HG02852 (cell line): Measurements from ENCODE around the gene HDAC1.
A peak's percentile ranks its signal among the peaks of the same experiment; 100 is the strongest.

Experiments
- ATAC-seq: cut with Tn5 transposase; IDR thresholded peaks from one replicate; pipeline ENCODE4 v1.9.1; 2021; ENCODE audit warnings: mild to moderate bottlenecking, moderate library complexity; ENCODE audit not compliant: unreplicated experiment

Gene HDAC1

GRCh38 chr1:32321712-32322291, 29.9 kb downstream of the HDAC1 start:
- ATAC-seq: no peak

DNA sequence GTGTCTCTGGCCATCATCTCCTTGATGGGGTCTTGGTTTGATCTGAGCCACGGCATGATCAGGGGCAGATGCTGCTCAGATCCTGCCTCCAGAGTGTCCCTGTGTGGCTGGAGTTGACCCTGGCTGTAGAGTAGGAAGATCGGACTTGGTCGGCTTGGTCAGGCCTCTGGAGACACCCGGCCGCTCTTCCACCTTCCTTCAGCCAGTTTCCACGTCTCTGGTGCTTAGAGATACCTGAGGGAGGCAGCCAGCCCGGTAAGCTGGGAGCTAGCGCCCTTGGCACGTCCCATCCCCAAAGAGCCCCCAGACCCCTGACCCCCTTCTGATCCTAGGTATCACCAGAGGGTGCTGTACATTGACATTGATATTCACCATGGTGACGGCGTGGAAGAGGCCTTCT, 35.3 kb downstream of the HDAC1 start:
- no peak for ATAC-seq

DNA sequence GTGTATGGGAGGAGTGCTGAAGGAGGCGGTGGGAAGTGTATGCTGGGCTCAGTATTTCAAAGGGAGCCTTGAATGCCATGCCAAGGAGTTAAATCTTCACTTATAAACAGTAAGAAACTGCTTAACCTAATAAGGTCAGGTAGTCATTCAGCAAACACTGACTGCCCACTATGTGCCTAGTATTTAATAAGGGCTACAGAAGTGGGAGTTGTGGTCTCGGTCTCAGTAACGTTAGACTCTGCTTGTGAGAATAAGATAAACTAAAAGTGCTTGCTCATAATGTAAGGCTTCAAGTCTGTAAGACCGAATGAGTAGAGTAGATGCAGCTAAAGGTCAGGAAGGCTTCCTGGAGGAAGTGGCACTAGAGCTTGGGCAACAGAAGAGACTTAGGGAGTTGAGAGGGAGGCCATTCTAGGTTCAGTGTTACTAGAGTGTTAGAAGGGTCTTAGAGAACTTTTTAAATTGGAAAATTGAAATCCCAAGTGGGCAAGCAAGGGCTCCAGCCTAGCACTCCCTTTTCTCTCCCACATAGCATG, 38.1 kb downstream of the HDAC1 start:
- no peak for ATAC-seq

DNA sequence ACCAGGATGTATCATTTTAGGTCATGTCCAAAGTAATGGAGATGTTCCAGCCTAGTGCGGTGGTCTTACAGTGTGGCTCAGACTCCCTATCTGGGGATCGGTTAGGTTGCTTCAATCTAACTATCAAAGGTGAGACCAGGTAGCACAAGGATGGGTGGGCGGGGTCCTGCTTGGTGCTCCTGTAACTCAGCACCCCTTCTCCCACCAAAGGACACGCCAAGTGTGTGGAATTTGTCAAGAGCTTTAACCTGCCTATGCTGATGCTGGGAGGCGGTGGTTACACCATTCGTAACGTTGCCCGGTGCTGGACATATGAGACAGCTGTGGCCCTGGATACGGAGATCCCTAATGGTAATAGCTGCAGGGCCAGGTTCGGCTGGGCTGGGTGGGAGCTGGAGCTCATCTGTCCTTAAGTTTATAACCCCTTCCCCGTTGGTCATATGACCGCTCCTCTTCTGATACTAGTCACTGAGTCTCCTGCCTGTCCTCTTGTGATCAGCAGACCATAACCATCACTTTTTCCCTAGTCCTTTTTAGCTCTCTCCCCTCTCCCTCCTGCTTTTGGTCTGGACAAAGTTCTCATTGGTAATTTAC, 38.8 kb downstream of the HDAC1 start:
- ATAC-seq: no peak

DNA sequence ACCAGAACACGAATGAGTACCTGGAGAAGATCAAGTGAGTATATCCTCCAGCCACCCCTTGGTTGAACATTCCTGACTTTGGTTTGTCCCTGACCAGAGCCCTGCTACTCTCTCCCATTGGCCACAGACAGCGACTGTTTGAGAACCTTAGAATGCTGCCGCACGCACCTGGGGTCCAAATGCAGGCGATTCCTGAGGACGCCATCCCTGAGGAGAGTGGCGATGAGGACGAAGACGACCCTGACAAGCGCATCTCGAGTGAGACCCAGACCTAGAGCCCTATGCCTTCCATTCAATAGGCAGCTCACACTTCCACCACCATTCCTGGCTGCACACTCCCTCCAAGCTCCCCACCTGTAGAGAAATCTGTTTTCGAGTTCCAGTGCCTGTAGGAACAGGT, 39.7 kb downstream of the HDAC1 start:
- no peak for ATAC-seq

DNA sequence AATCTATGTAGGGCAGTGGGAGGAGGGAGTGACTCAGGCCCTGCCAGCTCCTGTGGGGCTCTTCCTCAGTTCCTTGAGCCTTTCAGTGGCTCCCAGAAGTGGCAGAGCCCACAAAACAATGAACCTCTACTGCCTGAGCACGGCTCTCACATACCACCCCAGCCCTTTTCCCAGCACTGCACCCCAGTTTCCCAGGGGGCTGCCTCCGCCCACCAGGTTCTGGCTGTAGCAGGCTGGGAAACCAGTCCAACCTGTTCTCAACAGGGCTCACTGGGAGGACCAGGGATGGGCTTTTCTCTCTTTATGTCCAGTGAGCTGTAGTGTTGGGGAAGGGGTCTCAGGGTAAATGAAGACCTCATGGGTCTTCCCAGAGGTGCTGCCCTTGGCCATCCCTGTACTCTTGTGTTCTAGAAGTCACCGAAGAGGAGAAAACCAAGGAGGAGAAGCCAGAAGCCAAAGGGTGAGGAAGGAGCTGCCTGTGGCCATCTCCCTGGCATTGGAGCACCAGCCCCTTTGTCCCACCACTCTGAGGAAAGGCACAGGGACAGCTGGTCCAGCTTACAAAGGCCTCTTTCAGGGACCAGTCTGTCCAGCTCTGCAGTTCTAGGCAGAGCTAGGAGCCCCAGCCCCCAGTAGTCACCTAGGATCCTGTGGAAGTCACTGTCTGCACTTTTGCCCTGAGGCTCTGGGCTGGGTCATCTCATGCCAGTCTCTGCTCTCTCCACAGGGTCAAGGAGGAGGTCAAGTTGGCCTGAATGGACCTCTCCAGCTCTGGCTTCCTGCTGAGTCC, 40.6 kb downstream of the HDAC1 start:
- no peak for ATAC-seq

GRCh38 chr1:32333251-32333963, 41.5 kb downstream of the HDAC1 start:
- ATAC-seq: no peak

GRCh38 chr1:32334274-32334861, 42.5 kb downstream of the HDAC1 start:
- ATAC-seq: no peak

GRCh38 chr1:32334864-32335534, 43.1 kb downstream of the HDAC1 start:
- peak; percentile 15 for ATAC-seq

GRCh38 chr1:32335535-32335789, 43.6 kb downstream of the HDAC1 start:
- peak; percentile 2 for ATAC-seq

DNA sequence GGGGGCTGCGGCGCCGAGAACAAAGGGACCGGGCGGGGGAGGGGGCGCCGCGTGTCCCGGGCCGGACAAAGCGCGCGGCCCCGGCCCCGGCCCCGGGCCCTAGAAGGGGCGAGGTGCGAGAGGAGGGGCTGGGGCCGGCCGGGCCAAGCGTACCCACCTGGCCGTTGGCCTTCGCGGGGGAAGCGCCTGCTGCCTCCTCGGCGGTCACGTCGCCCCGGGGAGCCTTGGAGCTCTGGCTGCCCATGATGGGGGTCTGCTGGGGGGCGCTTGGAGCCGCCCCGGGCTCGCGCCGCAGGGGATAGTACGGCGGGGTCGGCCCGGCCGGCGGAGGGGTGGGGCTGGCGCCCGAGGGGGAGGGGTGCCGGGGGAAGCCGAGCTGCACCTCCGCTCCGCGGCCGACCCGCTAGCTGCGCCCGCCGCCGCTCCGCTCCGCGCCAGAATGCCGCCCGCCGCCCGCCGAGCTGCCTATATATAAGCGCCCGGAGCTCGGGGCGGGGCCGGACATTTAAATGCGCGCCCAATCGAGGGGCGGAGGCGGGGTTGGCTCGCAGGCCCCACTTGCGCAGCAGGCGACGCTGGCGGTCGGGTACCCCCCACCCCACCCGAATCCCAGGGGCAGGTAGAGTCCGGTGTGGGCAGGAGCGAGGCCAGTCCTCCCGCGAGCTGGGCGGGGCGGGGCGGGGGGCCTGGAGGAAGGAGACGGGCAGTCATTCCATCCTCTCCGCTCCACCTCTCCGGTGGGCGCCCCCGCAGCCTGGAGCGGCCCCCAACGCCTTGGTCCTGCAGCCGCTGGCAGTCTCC, 44.1 kb downstream of the HDAC1 start, which contains the start of gene MARCKSL1:
TSS of gene MARCKSL1 (minus strand) at position 444 of the 801 bp plus-strand sequence. CDS start at position 244, 200 bp downstream.
- ATAC-seq: peak; percentile 37

- ATAC-seq: no peak
These were observed 44.7 kb downstream of the HDAC1 start for GRCh38 chr1:32336591-32336932.

DNA sequence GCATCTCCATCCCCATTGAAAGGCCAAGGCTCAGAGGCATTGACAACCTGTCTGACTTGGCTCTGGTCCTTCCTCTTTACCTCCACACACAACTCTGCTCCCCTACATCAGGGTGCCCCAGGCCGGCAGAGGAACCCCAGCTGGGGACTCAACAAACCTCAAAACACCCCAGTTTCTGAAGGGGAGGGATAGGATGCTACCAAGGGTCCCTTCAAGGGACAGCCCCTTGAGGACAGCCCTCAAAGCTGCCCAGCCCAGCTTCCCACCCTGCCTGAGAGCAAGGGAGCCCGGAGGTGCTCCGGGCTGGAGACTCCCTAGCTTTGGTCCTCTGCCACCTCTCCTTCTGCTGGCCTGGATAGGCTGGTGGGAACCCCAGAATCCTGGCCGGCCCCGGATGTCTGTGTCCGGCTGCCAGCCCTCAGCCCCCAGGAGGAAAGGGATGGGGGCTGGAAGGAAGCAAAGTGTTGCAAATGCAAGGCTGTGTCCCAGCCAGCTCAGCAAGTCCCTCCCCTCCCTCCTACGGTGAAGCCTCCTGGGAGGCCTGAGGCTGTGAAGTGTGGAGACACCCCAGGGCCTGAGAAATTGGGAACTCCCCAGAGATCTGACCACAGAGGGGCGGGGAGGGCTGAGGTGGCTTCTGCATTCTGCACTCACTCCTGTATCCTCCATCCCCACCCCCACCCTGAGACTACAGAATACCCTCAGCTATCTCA, 45.2 kb downstream of the HDAC1 start:
- ATAC-seq: peak; percentile 34

GRCh38 chr1:32337855-32338636, 46.2 kb downstream of the HDAC1 start:
- ATAC-seq: no peak

GRCh38 chr1:32338637-32339145, 46.8 kb downstream of the HDAC1 start:
- no peak for ATAC-seq

DNA sequence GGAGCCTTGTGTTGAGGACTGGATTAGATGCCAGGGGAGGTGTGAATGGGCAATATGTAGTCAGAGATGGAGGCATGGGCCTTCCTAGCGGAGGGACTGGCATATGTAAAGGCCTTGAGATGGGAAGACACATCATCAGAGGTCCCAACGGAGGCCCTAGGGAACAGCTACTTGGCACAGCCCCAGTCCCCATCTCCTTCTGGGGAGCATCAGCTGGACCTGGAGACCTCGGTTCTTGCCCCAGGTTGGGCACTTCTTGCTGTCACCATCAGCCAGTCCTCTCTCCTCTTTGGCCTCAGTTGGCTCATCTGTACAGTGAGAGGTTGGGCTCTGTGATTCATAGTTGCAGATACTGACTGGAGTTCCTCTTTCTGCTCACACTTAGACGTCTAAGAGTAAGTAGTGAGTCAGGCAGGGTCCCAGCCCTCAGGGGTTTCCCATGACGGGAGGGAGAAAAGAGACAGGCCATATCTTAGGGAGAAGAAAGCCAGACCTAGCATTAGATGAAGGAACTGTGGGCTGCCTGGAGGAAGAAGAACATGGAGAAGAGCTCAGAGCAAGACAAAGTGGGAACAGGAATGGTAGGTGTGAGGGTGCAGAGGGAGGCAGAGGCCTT, 47.6 kb downstream of the HDAC1 start:
- no peak for ATAC-seq

- ATAC-seq: no peak
These were observed 49.4 kb downstream of the HDAC1 start for GRCh38 chr1:32341186-32341757.
